GM18505 (cell line): ENCODE results near the gene AK8.
A peak's percentile ranks its signal among the peaks of the same experiment; 100 is the strongest.

ENCODE experiments used
- ATAC-seq: cut with Tn5 transposase; IDR thresholded peaks from one replicate; pipeline ENCODE4 v1.9.1; 2021; ENCODE audit not compliant: unreplicated experiment
- POLR2A ChIP-seq: IDR thresholded peaks from 4 replicates; pipeline ENCODE4 v1.6.1; 2011; ENCODE audit warnings: borderline replicate concordance; ENCODE audit not compliant: insufficient read depth, insufficient read length; ENCODE audit errors: extremely low read depth

AK8 gene, protein sequence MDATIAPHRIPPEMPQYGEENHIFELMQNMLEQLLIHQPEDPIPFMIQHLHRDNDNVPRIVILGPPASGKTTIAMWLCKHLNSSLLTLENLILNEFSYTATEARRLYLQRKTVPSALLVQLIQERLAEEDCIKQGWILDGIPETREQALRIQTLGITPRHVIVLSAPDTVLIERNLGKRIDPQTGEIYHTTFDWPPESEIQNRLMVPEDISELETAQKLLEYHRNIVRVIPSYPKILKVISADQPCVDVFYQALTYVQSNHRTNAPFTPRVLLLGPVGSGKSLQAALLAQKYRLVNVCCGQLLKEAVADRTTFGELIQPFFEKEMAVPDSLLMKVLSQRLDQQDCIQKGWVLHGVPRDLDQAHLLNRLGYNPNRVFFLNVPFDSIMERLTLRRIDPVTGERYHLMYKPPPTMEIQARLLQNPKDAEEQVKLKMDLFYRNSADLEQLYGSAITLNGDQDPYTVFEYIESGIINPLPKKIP

DNA sequence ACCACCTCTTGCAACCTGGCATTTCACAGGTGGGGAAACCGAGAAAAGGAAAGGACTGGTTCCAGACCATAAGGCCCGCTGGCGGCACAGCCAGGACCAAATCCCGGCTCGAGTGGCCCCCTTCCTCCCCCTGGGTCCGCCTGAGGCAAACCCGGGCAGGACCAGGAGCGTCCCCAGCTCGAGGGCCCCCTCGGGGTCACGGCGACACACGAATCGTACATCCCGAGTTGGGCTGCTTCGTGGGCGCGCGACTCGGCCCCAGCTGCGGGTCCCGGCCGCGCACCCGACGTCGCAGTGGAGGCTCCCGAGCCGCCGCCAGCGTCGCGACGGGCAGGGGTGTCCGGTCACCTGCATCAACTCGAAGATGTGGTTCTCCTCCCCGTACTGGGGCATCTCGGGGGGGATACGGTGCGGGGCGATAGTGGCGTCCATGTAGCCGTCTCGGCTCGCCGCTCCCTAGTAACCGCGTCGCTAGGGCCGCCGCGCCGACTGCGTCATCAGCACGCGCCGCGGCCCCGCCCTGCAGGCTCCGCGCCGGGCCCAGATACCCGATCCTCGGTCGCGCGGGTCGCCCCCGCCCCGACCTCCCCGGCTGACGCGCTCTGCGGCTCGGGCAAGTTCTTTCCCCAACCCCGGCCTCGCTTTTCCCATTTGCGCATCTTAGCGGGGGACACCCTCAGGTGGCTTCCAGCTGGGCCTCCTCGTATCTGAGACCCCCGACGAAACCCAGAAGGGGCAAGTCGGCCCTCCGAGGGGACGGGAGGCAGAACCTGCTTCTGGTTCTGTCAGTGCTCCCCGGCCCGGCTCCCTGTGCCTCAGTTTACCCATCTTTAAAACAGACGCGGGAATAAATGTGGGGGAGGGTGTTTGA is at the start of gene AK8:
Gene AK8, minus strand, starts transcription at position 461 of the 871 bp plus-strand sequence. Its CDS starts 29 bp downstream, at position 432.
- peak; percentile 73 for ATAC-seq
- peak; percentile 51 for TF ChIP-seq POLR2A

DNA sequence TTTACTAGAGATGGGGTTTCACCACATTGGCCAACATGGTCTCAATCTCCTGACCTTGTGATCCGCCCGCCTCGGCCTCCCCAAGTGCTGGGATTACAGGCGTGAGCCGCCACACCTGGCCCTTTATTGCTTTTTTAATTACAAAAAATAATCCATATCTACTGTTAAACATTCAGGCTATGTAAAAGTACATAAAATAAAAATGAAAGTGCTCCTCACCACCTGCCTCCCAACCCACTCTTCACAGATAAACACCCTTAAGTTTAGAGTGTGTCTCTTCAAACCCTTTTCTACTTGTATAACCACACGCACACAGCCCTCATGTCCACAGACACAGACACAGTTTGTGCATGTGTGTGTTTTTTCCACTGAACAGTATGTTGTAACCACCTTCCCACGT is 49.6 kb upstream of the AK8 start:
- ATAC-seq, result no peak
- TF ChIP-seq POLR2A, result no peak

DNA sequence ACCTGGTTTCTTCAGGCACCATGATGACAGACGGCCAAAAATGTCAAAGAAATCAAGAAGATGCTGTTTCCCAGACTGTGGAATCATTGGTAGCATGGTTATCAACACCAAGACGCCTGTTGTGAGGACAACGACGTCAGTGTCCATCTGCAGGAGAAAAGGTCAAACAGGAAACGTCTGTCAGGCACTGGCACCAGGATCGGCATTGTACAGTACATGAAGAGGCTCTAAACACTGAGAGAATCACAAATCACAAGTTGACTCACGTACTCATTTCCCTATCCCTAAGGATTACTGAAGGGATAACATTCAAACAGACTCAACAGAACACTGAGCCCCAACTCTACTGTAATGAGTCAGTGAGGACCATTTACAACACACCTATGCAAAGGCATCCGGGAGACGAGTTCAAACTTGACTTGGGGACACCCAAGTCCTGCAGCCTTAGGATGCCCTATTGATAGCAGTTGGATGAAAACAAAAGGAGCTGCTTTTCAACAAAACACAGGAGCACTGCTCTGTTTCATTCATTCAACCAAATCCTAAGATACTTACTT is 45.3 kb upstream of the AK8 start:
- ATAC-seq, result no peak
- no peak for TF ChIP-seq POLR2A

DNA sequence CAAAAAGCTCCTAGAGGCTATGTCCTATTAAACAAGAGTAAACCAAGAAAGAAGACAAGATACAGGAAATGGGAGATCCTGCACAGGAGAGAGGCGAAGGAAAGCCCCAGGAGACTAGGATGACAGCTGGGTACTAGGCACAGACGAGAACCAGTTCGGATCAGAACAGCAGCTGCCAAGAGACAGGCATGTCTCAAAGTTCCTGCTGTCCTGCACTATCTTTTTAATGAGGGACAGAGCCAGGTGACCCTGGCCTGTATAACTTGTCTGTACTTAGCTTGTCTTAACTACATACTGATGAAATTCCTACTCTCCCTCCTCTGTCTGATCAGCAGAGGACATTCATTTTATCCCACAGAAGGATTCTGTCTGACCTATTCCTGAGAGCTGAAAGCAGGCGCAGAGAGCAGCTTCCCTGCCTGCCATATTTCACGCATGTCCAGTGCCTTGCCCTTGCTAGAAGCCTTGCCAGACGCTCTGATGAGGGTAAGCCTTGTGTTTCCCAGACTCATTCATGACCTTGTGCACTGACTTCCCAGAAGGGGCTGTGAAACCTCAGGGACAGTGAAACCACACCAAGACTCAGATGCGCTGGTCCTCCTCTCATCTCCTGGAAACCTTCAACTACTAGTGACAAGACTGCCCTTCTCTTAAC is 41.7 kb upstream of the AK8 start:
- no peak for TF ChIP-seq POLR2A
- no peak for ATAC-seq

DNA sequence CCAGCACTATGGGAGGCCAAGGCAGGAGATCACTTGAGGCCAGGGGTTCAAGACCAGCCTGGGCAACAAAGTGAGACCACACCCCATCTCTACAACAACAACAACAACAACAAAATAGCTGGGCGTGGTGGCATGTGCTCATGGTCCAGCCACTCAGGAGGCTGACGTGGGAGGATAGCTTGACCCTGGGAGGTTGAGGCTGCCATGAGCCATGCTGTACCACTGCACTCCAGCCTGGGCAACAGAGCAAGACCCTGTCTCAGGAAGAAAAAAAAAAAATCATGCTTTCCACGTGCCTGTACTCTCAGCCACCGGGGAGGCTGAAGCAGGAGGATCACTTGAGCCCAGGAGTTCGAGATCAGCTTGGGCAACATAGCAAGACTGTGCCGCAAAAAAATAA is 36.8 kb upstream of the AK8 start:
- TF ChIP-seq POLR2A, result no peak
- ATAC-seq, result no peak

DNA sequence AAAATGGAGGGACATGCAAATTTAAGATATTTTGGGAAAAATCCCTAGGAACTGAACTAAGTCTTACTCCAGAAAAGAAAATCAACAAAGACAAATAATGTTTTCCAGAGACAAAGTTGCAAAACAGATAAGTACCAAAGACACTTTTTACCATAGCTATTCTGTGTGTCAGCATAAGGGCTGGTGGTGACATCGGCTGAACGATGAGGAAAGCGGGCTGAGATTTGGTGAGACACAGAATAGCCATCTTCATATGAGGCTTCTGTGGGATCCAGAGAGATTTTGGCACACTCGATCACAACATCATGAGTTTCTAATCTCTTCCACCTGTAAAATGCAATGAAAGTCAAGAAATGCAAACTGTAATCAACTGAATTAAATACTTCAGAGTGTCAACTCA is 34.0 kb upstream of the AK8 start:
- no peak for TF ChIP-seq POLR2A
- no peak for ATAC-seq

DNA sequence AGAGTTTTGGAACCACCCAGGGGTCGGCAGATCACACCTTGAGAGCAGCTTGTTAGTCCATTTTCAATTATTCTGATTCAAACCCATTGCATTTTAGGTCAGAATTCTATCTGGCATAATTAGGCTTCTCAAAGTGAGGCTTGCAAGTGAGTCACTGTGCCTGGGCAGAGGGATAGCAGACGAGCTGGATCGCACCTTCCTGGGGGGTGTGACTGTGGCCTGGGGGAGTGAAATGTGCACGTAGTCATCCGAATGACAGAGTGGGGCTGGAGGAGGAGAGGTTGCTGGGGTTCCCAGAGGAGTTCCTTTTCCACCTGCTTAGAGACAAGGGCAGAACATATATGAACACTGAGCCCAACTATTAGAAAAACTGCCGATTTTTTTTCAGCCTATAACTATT is 32.3 kb upstream of the AK8 start:
- ATAC-seq, result no peak
- no peak for TF ChIP-seq POLR2A

DNA sequence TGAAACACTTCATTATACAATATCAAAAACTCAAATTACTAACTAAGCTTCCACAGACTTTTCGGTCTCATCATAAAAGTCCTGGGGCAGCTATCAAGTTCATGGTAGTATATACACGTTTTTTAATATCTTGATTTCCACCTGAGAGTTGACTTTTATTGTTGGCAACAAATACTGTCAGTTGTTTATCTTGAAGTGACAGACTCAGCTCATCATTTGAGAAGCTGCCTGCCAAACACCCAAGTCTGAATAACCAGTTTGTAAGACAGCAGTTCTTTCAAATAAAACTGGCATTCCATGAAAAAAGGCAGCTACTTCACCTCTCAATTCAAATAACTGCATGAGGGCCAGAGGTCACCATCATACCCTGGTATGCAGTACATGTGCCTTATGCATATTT is 31.2 kb upstream of the AK8 start:
- ATAC-seq, result no peak
- no peak for TF ChIP-seq POLR2A

DNA sequence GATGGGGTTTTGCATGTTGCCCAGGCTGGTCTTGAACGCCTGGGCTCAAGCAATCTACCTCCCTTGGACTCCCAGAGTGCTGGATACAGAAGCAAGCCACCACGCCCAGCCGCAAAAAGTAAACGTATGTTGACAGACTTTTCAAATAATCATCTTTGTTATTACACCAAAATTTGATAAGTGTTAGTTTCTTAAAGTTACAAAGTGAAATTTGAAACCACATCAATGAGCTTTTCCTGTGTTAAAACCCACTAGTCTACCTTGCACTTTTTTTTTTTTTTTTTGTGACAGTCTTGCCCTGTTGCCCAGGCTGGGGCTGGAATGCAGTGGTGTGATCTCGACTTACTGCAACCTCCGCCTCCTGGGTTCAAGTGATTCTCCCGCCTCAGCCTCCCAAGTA is 30.6 kb upstream of the AK8 start:
- ATAC-seq, result no peak
- TF ChIP-seq POLR2A, result no peak

DNA sequence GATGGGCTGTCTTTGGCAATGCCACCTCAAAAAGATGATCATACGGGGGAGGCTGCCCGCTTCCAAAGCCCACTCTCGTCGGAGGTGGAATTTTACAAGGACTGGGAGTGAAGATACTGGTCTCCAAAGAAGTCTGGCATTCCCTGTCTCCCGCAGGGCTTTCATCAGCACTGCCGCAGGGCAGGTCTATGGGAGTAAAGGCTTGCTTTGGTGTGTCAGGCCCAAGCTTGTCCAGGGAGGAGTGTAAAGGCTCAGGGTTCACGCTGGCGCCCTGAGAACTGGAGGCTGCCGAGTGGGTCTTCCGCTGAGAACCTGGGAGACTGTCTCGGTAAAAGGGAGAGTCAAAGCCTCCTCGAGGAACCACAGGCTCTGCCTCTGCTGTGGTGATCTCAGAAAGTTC is 27.6 kb upstream of the AK8 start:
- ATAC-seq, result no peak
- no peak for TF ChIP-seq POLR2A

DNA sequence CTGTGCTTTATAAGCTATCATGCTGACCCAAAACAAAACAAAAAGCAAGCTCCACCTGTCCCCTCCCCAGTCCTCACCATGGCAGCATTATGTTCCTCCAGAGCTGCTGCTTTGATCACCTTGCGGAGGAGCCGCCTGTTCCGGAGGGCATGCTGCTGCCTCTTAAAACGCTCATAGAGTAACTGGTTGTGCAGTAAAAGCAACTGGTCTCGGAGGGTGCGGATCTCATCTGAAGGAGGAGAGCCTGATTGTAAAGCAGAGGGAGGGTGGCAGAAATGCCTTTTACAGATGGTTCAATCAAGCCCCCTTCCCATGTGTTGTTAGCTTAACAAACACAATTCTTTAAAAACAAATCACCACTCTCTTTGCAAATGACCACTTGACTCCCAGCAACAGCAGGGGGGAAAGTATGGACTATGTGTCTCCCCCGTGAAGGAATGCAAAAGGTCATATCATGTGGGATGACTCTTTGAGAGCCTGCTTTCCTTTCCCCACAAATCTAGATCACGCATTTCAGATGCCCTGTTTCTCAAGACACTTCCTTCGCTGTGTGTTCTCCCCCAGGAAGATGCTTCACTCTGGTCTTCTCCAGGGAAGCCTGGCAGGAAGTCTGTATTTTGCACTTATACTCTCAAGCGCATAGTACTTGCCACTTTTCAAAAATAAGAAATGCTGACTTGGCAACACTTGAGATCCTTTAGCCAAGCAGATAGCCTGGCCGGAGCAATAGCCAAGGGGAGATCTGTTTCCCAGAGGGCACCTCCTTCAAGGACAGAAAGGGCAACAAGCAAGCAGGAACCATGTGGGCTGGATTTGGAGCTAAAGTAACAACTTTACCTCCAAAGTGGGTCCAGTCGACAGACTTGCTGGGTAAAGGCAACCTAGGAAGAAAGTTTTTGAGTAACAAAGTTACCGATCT is 25.7 kb upstream of the AK8 start:
- no peak for ATAC-seq

More for the DNA sequence above, 25.7 kb upstream of the AK8 start:
- no peak for TF ChIP-seq POLR2A
